ENCODE measurements around the gene TYW5. TPM values are rescaled to one million over a fixed set of nuclear protein-coding genes. Genes with fewer than 3 reads are reported as not detected.

TYW5 gene
- total RNA-seq, 1 experiment from 2014 or later, result 14.2 TPM

- H3K27me3 Mint-ChIP-seq (ENCODE audit: unreplicated experiment), result no peaks in the 10 kb centered on the region
- H3K4me1 Mint-ChIP-seq (ENCODE audit: low read depth, unreplicated experiment), result peaks cover 15% of the 10 kb centered on the region
- CTCF ChIA-PET, result interaction anchor here (0.6 kb wide), 1 partner anchor 831 kb away, joined by 3 read pairs; no protein-coding TSS in a partner anchor
Measured at GRCh38 chr2:199911052-199911876, 44.0 kb downstream of the TYW5 start, which contains the start of gene C2orf69. TSS of gene C2orf69 (plus strand) at chr2:199911293. CDS start at chr2:199911439, 146 bp downstream.

GRCh38 chr2:199910338-199911051, 44.8 kb downstream of the TYW5 start:
- Mint-ChIP-seq H3K4me1 (ENCODE audit: low read depth, unreplicated experiment) (peaks cover 15% of the 10 kb centered on the region), H3K27me3 (ENCODE audit: unreplicated experiment) (peaks cover 5% of the 10 kb centered on the region), H3K27ac (ENCODE audit: unreplicated experiment) (peak overlapping the region; percentile 79), H3K4me3 (ENCODE audit: low read depth, unreplicated experiment) (peak overlapping the region; percentile 93), H3K36me3 (ENCODE audit: insufficient read depth, unreplicated experiment) (peaks cover 15% of the 10 kb centered on the region), H3K9me3 (ENCODE audit: low read depth, unreplicated experiment) (no peaks in the 10 kb centered on the region)
- BruUV-seq (replicated peaks), result TSS peak; percentile 48
- no peak for TF ChIP-seq CTCF (IDR thresholded peaks at IDR 0.05; ENCODE audit: unreplicated experiment)
- CTCF ChIA-PET, result interaction anchor here (0.6 kb wide), 1 partner anchor 832 kb away, joined by 3 read pairs; no protein-coding TSS in a partner anchor
- intact Hi-C loops (cut with micrococcal nuclease; ENCODE audit: unreplicated experiment), result no loop called here
- no peak for DNase-seq

More at GRCh38 chr2:199911052-199911876, 44.0 kb downstream of the TYW5 start, which contains the start of gene C2orf69:
- no peak for TF ChIP-seq CTCF (IDR thresholded peaks at IDR 0.05; ENCODE audit: unreplicated experiment)
- Mint-ChIP-seq H3K4me3 (ENCODE audit: low read depth, unreplicated experiment) (peak within 1 kb of the TSS; percentile 93), H3K27ac (ENCODE audit: unreplicated experiment) (peak within 1 kb of the TSS; percentile 79), H3K36me3 (ENCODE audit: insufficient read depth, unreplicated experiment) (peaks cover 15% of the 10 kb centered on the region), H3K9me3 (ENCODE audit: low read depth, unreplicated experiment) (no peaks in the 10 kb centered on the region)
- intact Hi-C loops (cut with micrococcal nuclease; ENCODE audit: unreplicated experiment), result no loop called here
- DNase-seq, result peak; percentile 97
- BruUV-seq (replicated peaks), result no TSS peak

GRCh38 chr2:199907008-199907714, 48.1 kb downstream of the TYW5 start:
- intact Hi-C loops (cut with micrococcal nuclease; ENCODE audit: unreplicated experiment), result no loop called here
- Mint-ChIP-seq H3K36me3 (ENCODE audit: insufficient read depth, unreplicated experiment) (peaks cover 15% of the 10 kb centered on the region), H3K27me3 (ENCODE audit: unreplicated experiment) (peaks cover 27% of the 10 kb centered on the region), H3K4me1 (ENCODE audit: low read depth, unreplicated experiment) (no peaks in the 10 kb centered on the region), H3K9me3 (ENCODE audit: low read depth, unreplicated experiment) (no peaks in the 10 kb centered on the region), H3K27ac (ENCODE audit: unreplicated experiment) (no peak overlapping the region), H3K4me3 (ENCODE audit: low read depth, unreplicated experiment) (no peak overlapping the region)
- no TSS peak for BruUV-seq (replicated peaks)
- CTCF ChIA-PET, result no interaction called here
- no peak for TF ChIP-seq CTCF (IDR thresholded peaks at IDR 0.05; ENCODE audit: unreplicated experiment)
- DNase-seq, result no peak

- no peaks in the 10 kb centered on the region for H3K9me3 Mint-ChIP-seq (ENCODE audit: low read depth, unreplicated experiment)
- CTCF ChIA-PET, result no interaction called here
- peaks cover 43% of the 10 kb centered on the region for H3K27me3 Mint-ChIP-seq (ENCODE audit: unreplicated experiment)
- no peak overlapping the region for H3K27ac Mint-ChIP-seq (ENCODE audit: unreplicated experiment)
- no peak overlapping the region for H3K4me3 Mint-ChIP-seq (ENCODE audit: low read depth, unreplicated experiment)
- BruUV-seq (replicated peaks), result no TSS peak
- DNase-seq, result no peak
- H3K36me3 Mint-ChIP-seq (ENCODE audit: insufficient read depth, unreplicated experiment), result no peaks in the 10 kb centered on the region
- intact Hi-C loops (cut with micrococcal nuclease; ENCODE audit: unreplicated experiment), result no loop called here
- no peaks in the 10 kb centered on the region for H3K4me1 Mint-ChIP-seq (ENCODE audit: low read depth, unreplicated experiment)
- TF ChIP-seq CTCF (IDR thresholded peaks at IDR 0.05; ENCODE audit: unreplicated experiment), result no peak
Measured at GRCh38 chr2:199903111-199903510, 52.2 kb downstream of the TYW5 start.

Data from Calu3 (cell line).